OCI-LY1 (cell line): ENCODE data around the gene SERINC1.

Source experiments
- H2AFZ ChIP-seq: fragments of 200-600 bp; sonication (generic), shearing (Covaris generic); 2 replicates; pipeline ENCODE4 v1.6.0; 2014; ENCODE audit warnings: antibody characterized with exemption, mild to moderate bottlenecking, low read length
- H3F3A ChIP-seq: fragments of 200-600 bp; sonication (generic), shearing (Covaris generic); 2 replicates; pipeline ENCODE4 v1.6.0; 2014; ENCODE audit warnings: mild to moderate bottlenecking, antibody characterized with exemption, low read length, moderate library complexity; ENCODE audit not compliant: insufficient read depth
- H3K27ac ChIP-seq: fragments of 200-600 bp; sonication (generic); 2 replicates; pipeline ENCODE4 v1.5.1; 2014; ENCODE audit warnings: low read length, mixed run types, mild to moderate bottlenecking, low read depth; ENCODE audit not compliant: poor library complexity, severe bottlenecking
- H3K27me3 ChIP-seq: fragments of 200-600 bp; sonication (generic); 2 replicates; pipeline ENCODE4 v1.6.0; 2014; ENCODE audit warnings: antibody characterized with exemption, mild to moderate bottlenecking, low read length, moderate library complexity; ENCODE audit not compliant: insufficient read depth
- H3K36me3 ChIP-seq: fragments of 200-600 bp; sonication (generic); 2 replicates; pipeline ENCODE4 v1.6.1; 2014; ENCODE audit warnings: mild to moderate bottlenecking, antibody characterized with exemption, low read length, moderate library complexity, mixed read lengths; ENCODE audit not compliant: insufficient read depth
- H3K4me1 ChIP-seq: fragments of 200-600 bp; sonication (generic); 2 replicates; pipeline ENCODE4 v1.5.1; 2014; ENCODE audit warnings: mild to moderate bottlenecking, low read length, moderate library complexity; ENCODE audit not compliant: insufficient read depth, severe bottlenecking
- H3K4me2 ChIP-seq: fragments of 200-600 bp; sonication (generic), shearing (Covaris generic); 2 replicates; pipeline ENCODE4 v1.6.1; 2014; ENCODE audit warnings: low read length
- H3K4me3 ChIP-seq: fragments of 200-600 bp; sonication (generic); 2 replicates; pipeline ENCODE4 v1.5.1; 2014; ENCODE audit warnings: low read length, low read depth, mild to moderate bottlenecking, mixed read lengths; ENCODE audit not compliant: poor library complexity, severe bottlenecking
- H3K79me2 ChIP-seq: fragments of 200-600 bp; shearing (Covaris generic); 2 replicates; pipeline ENCODE4 v1.6.1; 2016; ENCODE audit warnings: mixed run types, low read length, mixed read lengths; ENCODE audit not compliant: insufficient read depth
- H3K9ac ChIP-seq: fragments of 200-600 bp; sonication (generic), shearing (Covaris generic); 2 replicates; pipeline ENCODE4 v1.6.1; 2014; ENCODE audit warnings: mild to moderate bottlenecking, low read length, mixed read lengths
- H3K9me2 ChIP-seq: fragments of 200-600 bp; sonication (generic), shearing (Covaris generic); 2 replicates; pipeline ENCODE4 v1.6.1; 2014; ENCODE audit warnings: low read depth, mild to moderate bottlenecking, low read length, mixed read lengths
- H3K9me3 ChIP-seq: fragments of 200-600 bp; shearing (Covaris generic); 2 replicates; pipeline ENCODE4 v1.6.1; 2014; ENCODE audit warnings: low read length, mixed read lengths
- H4K20me1 ChIP-seq: fragments of 200-600 bp; sonication (generic), shearing (Covaris generic); 2 replicates; pipeline ENCODE4 v1.6.0; 2016; ENCODE audit warnings: mild to moderate bottlenecking, low read length; ENCODE audit not compliant: insufficient read depth
- CTCF ChIP-seq: fragments of 200-600 bp; sonication (generic), shearing (Covaris generic); IDR thresholded peaks from 2 replicates; pipeline ENCODE4 v1.5.1; 2017; ENCODE audit warnings: mild to moderate bottlenecking, antibody characterized with exemption, low read length, moderate library complexity, mixed read lengths
- EZH2 ChIP-seq: fragments of 200-600 bp; sonication (generic), shearing (Covaris generic); IDR thresholded peaks from 2 replicates; pipeline ENCODE4 v1.8.0; 2017; ENCODE audit warnings: borderline replicate concordance, mixed run types, mild to moderate bottlenecking, antibody characterized with exemption, low read length, moderate library complexity, mixed read lengths

Gene SERINC1

GRCh38 chr6:122404444-122404843 lies 67.2 kb downstream of the SERINC1 start:
- Histone ChIP-seq H2AFZ (no peak overlapping the region), H3K9me3 (0 out of 2 replicates have a peak, but pooled peaks cover 4% of the 10 kb centered on the region), H3K4me3 (no peak overlapping the region), H3K4me2 (no peak overlapping the region), H3K9ac (no peak overlapping the region), H3K27ac (no peak overlapping the region), H3F3A (no peaks in the 10 kb centered on the region), H3K79me2 (peaks cover 98% of the 10 kb centered on the region), H4K20me1 (no peaks in the 10 kb centered on the region), H3K4me1 (peaks cover 23% of the 10 kb centered on the region), H3K36me3 (peaks cover 48% of the 10 kb centered on the region), H3K27me3 (no peaks in the 10 kb centered on the region), H3K9me2 (no peaks in the 10 kb centered on the region)
- TF ChIP-seq EZH2 = no peak
- TF ChIP-seq CTCF = no peak

- Histone ChIP-seq H3K4me2 (peak overlapping the region; percentile 97), H3K9me3 (0 out of 2 replicates have a peak, but pooled peaks cover 3% of the 10 kb centered on the region), H3K9me2 (no peaks in the 10 kb centered on the region), H4K20me1 (no peaks in the 10 kb centered on the region), H3K4me3 (peak overlapping the region; percentile 100), H3K27me3 (no peaks in the 10 kb centered on the region), H3F3A (no peaks in the 10 kb centered on the region), H3K27ac (no peak overlapping the region), H3K9ac (peak overlapping the region; percentile 100; the same call in 1 of the 2 replicates), H3K4me1 (peaks cover 27% of the 10 kb centered on the region), H3K36me3 (peaks cover 29% of the 10 kb centered on the region), H2AFZ (no peak overlapping the region), H3K79me2 (peaks cover 66% of the 10 kb centered on the region)
- TF ChIP-seq CTCF (no peak), EZH2 (no peak)
These were observed 70.5 kb downstream of the SERINC1 start for GRCh38 chr6:122401104-122401503.

- no peaks in the 10 kb centered on the region for H3K9me2 ChIP-seq
- H3K79me2 ChIP-seq = peaks cover 60% of the 10 kb centered on the region
- no peaks in the 10 kb centered on the region for H3K9me3 ChIP-seq
- peaks cover 27% of the 10 kb centered on the region for H3K4me1 ChIP-seq
- no peak overlapping the region for H2AFZ ChIP-seq
- peak overlapping the region; percentile 100 for H3K4me3 ChIP-seq
- peak overlapping the region; percentile 100 for H3K9ac ChIP-seq
- H3K36me3 ChIP-seq = peaks cover 24% of the 10 kb centered on the region
- H3K27me3 ChIP-seq = no peaks in the 10 kb centered on the region
- TF ChIP-seq EZH2 (no peak), CTCF (no peak)
- no peak overlapping the region for H3K27ac ChIP-seq
- H3K4me2 ChIP-seq = peak overlapping the region; percentile 97
- no peaks in the 10 kb centered on the region for H3F3A ChIP-seq
- H4K20me1 ChIP-seq = no peaks in the 10 kb centered on the region
These were observed 71.0 kb downstream of the SERINC1 start for GRCh38 chr6:122400462-122401089.
